Stimulated activated effector memory CD8-positive, alpha-beta T cell treated with anti-CD3 and anti-CD28 coated beads, Interleukin-12 subunit alpha, Interleukin-12 subunit beta, amount 100 ng/mL, for 72 hours (primary cell): ENCODE data around the gene FXYD3.
"Not testable (repeated sequence)": the region's sequence is repeated elsewhere in the genome, so short reads cannot be mapped to it uniquely, and the experiment has no call there.

Source experiments
- ATAC-seq: fragments of 150-1000 bp; cut with Tn5 transposase; 2 replicates; pipeline ENCODE4 v1.10.0; 2021
- DNase-seq, 2 donors: peaks; one replicate each; pipeline ENCODE4 v3.0.0; 2021 to 2022; ENCODE audit warnings: low spot score in 2 of 2
- H3K27ac Mint-ChIP-seq: one replicate; pipeline ENCODE4 v1.8.0; 2022; ENCODE audit warnings: mild to moderate bottlenecking, mixed read lengths
- H3K36me3 Mint-ChIP-seq: one replicate; pipeline ENCODE4 v1.8.0; 2022; ENCODE audit warnings: mild to moderate bottlenecking, mixed read lengths
- H3K4me1 Mint-ChIP-seq: one replicate; pipeline ENCODE4 v1.8.0; 2022; ENCODE audit warnings: mixed read lengths
- H3K4me3 Mint-ChIP-seq: one replicate; pipeline ENCODE4 v1.8.0; 2022; ENCODE audit warnings: mild to moderate bottlenecking, mixed read lengths
- H3K9me3 Mint-ChIP-seq: one replicate; pipeline ENCODE4 v1.8.0; 2022; ENCODE audit warnings: mixed read lengths

The FXYD3 gene

GRCh38 chr19:35151273-35152065 is 35.8 kb downstream of the FXYD3 start:
- peaks cover 20% of the 10 kb centered on the region for H3K36me3 Mint-ChIP-seq
- H3K27ac Mint-ChIP-seq: peak overlapping the region; percentile 10

GRCh38 chr19:35153129-35153522 is 37.5 kb downstream of the FXYD3 start:
- not testable (repeated sequence) for H3K27ac Mint-ChIP-seq, ATAC-seq, H3K9me3 Mint-ChIP-seq, DNase-seq
- peak overlapping the region; percentile 100 for H3K4me3 Mint-ChIP-seq
- H3K4me1 Mint-ChIP-seq: peaks cover 35% of the 10 kb centered on the region
- H3K36me3 Mint-ChIP-seq: peaks cover 36% of the 10 kb centered on the region

More at GRCh38 chr19:35151273-35152065, 35.8 kb downstream of the FXYD3 start:
- Mint-ChIP-seq H3K9me3 (no peaks in the 10 kb centered on the region), H3K4me1 (peaks cover 22% of the 10 kb centered on the region), H3K4me3 (no peak overlapping the region)
- no peak for ATAC-seq
- no peak for DNase-seq

GRCh38 chr19:35153701-35154524 is 38.3 kb downstream of the FXYD3 start:
- Mint-ChIP-seq H3K4me1 (peaks cover 42% of the 10 kb centered on the region), H3K9me3 (no peaks in the 10 kb centered on the region), H3K27ac (peak overlapping the region; percentile 99), H3K4me3 (peak overlapping the region; percentile 100), H3K36me3 (peaks cover 44% of the 10 kb centered on the region)
- peak; percentile 65 to 84 for DNase-seq
- ATAC-seq: peak; percentile 71

- Mint-ChIP-seq H3K4me3 (peak within 1 kb of the TSS; percentile 100), H3K36me3 (peaks cover 53% of the 10 kb centered on the region), H3K9me3 (no peaks in the 10 kb centered on the region), H3K27ac (peak within 1 kb of the TSS; percentile 99), H3K4me1 (peaks cover 47% of the 10 kb centered on the region)
- ATAC-seq (peak; percentile 85), DNase-seq (peak; percentile 57 to 78)
These were observed 39.1 kb downstream of the FXYD3 start, which contains the start of gene FXYD5 for GRCh38 chr19:35154525-35155406. Gene FXYD5, plus strand, starts transcription at chr19:35154735. Its CDS starts 816 bp downstream, at chr19:35155551.

GRCh38 chr19:35155441-35155840 is 39.8 kb downstream of the FXYD3 start:
- no peak for DNase-seq
- Mint-ChIP-seq H3K9me3 (no peaks in the 10 kb centered on the region), H3K36me3 (peaks cover 60% of the 10 kb centered on the region), H3K4me3 (peak overlapping the region; percentile 100), H3K27ac (peak overlapping the region; percentile 99), H3K4me1 (peaks cover 50% of the 10 kb centered on the region)
- peak; percentile 56 for ATAC-seq

- peak overlapping the region; percentile 99 for H3K27ac Mint-ChIP-seq
- H3K4me1 Mint-ChIP-seq: peaks cover 53% of the 10 kb centered on the region
These were observed 40.5 kb downstream of the FXYD3 start for GRCh38 chr19:35155981-35156672.

GRCh38 chr19:35156673-35157014 is 41.0 kb downstream of the FXYD3 start:
- ATAC-seq (no peak), DNase-seq (peak in 1 of 2 donors; percentile 47)
- H3K9me3 Mint-ChIP-seq: peaks cover 2% of the 10 kb centered on the region
- peak overlapping the region; percentile 100 for H3K4me3 Mint-ChIP-seq
- H3K4me1 Mint-ChIP-seq: peaks cover 53% of the 10 kb centered on the region
- H3K27ac Mint-ChIP-seq: peak overlapping the region; percentile 99
- peaks cover 72% of the 10 kb centered on the region for H3K36me3 Mint-ChIP-seq

More at GRCh38 chr19:35155981-35156672, 40.5 kb downstream of the FXYD3 start:
- Mint-ChIP-seq H3K9me3 (no peaks in the 10 kb centered on the region), H3K36me3 (peaks cover 66% of the 10 kb centered on the region), H3K4me3 (peak overlapping the region; percentile 100)
- DNase-seq (no peak), ATAC-seq (no peak)

- Mint-ChIP-seq H3K4me3 (peak overlapping the region; percentile 100), H3K27ac (peak overlapping the region; percentile 99), H3K36me3 (peaks cover 80% of the 10 kb centered on the region), H3K4me1 (peaks cover 57% of the 10 kb centered on the region), H3K9me3 (peaks cover 2% of the 10 kb centered on the region)
- ATAC-seq (no peak), DNase-seq (no peak)
These were observed 41.8 kb downstream of the FXYD3 start for GRCh38 chr19:35157431-35157830.

GRCh38 chr19:35159606-35160005 is 44.0 kb downstream of the FXYD3 start:
- H3K36me3 Mint-ChIP-seq: peaks cover 100% of the 10 kb centered on the region
- H3K27ac Mint-ChIP-seq: no peak overlapping the region
- peaks cover 52% of the 10 kb centered on the region for H3K4me1 Mint-ChIP-seq
- peaks cover 8% of the 10 kb centered on the region for H3K9me3 Mint-ChIP-seq
- DNase-seq (peak in 1 of 2 donors; percentile 18), ATAC-seq (no peak)
- H3K4me3 Mint-ChIP-seq: no peak overlapping the region

GRCh38 chr19:35160629-35161433 is 45.2 kb downstream of the FXYD3 start:
- ATAC-seq: no peak
- peaks cover 100% of the 10 kb centered on the region for H3K36me3 Mint-ChIP-seq
- peak in 1 of 2 donors; percentile 33 for DNase-seq
- peaks cover 10% of the 10 kb centered on the region for H3K9me3 Mint-ChIP-seq
- H3K27ac Mint-ChIP-seq: peak overlapping the region; percentile 64
- peaks cover 54% of the 10 kb centered on the region for H3K4me1 Mint-ChIP-seq
- no peak overlapping the region for H3K4me3 Mint-ChIP-seq

GRCh38 chr19:35161434-35161743 is 45.8 kb downstream of the FXYD3 start:
- H3K9me3 Mint-ChIP-seq: peaks cover 11% of the 10 kb centered on the region
- peaks cover 54% of the 10 kb centered on the region for H3K4me1 Mint-ChIP-seq
- no peak overlapping the region for H3K4me3 Mint-ChIP-seq
- ATAC-seq: no peak
- peaks cover 100% of the 10 kb centered on the region for H3K36me3 Mint-ChIP-seq
- peak in 1 of 2 donors; percentile 44 for DNase-seq
- no peak overlapping the region for H3K27ac Mint-ChIP-seq

- Mint-ChIP-seq H3K27ac (peak overlapping the region; percentile 82), H3K36me3 (peaks cover 100% of the 10 kb centered on the region), H3K9me3 (peaks cover 13% of the 10 kb centered on the region), H3K4me1 (peaks cover 56% of the 10 kb centered on the region), H3K4me3 (no peak overlapping the region)
- DNase-seq (peak in 1 of 2 donors; percentile 44), ATAC-seq (no peak)
These were observed 47.1 kb downstream of the FXYD3 start for GRCh38 chr19:35162471-35163326.

GRCh38 chr19:35164418-35164817 is 48.8 kb downstream of the FXYD3 start:
- Mint-ChIP-seq H3K36me3 (peaks cover 100% of the 10 kb centered on the region), H3K9me3 (peaks cover 13% of the 10 kb centered on the region), H3K27ac (peak overlapping the region; percentile 60), H3K4me1 (peaks cover 55% of the 10 kb centered on the region), H3K4me3 (no peak overlapping the region)
- ATAC-seq: no peak
- DNase-seq: no peak
